Neural cell (in vitro differentiated cells): ENCODE measurements around the gene SLC35B4.

Experiments used
- CTCF ChIP-seq: fragments of 450-650 bp; IDR thresholded peaks from 2 replicates; pipeline ENCODE4 v1.5.1; 2014; ENCODE audit warnings: antibody characterized with exemption, mild to moderate bottlenecking, moderate library complexity; ENCODE audit not compliant: poor library complexity, severe bottlenecking
- POLR2AphosphoS5 ChIP-seq: IDR thresholded peaks from 2 replicates; pipeline ENCODE4 v1.6.1; 2012
- RAD21 ChIP-seq: fragments of 450-650 bp; conservative IDR thresholded peaks from 2 replicates; pipeline ENCODE4 v1.6.1; 2014; ENCODE audit warnings: antibody characterized with exemption, mild to moderate bottlenecking, moderate library complexity
- TAF1 ChIP-seq: IDR thresholded peaks from 2 replicates; pipeline ENCODE4 v1.6.1; 2012; ENCODE audit warnings: low read depth

GRCh38 chr7:134328900-134329299 is 12.2 kb upstream of the SLC35B4 start:
- TF ChIP-seq POLR2AphosphoS5 (no peak), CTCF (no peak), RAD21 (no peak), TAF1 (no peak)
